ENCODE measurements around the gene DHX58. TPM values are rescaled to one million over a fixed set of nuclear protein-coding genes. Genes with fewer than 3 reads are reported as not detected.

DHX58 gene
- total and polyA plus RNA-seq, 10 of the 15 experiments (the other 5 are each of a cell fraction or from before 2014, with no cell fraction given): 3.5 to 69.8 (median 16.4) TPM

DNA sequence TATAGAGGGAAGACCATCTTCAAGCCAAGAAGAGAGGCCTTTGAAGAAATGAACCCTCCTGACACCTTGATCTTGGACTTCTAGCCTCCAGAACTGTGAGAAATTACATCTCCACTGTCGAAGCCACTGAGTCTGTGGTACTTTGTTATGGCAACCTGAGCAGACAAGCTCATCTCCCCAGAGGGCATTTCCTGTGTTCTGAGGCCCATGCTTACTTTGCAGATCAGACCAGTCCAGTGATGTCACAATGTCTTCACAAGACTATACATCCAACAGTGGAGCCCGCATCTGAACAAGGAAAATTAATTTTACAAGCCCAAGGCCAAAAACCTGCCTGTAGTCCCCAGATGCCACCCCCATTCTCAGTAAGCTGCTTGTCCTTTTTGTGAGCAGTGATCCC is 47.3 kb downstream of the DHX58 start:
- POLR2A ChIA-PET: interaction anchor here (0.6 to 1.3 kb wide), 3 partner anchors 37 to 54 kb away, joined by 4 to 5 read pairs (median 4); partner anchors contain the start of gene DHX58
- WGBS (ENCODE audit: insufficient coverage, insufficient replicate concordance, low lambda C conversion rate, missing lambda C conversion rate): 49% methylated on average over 2 of the region's 2 CpGs
- Histone ChIP-seq H2AFZ (ENCODE audit: control insufficient read depth, low read depth, low read length) (no peak overlapping the region), H3K9ac (ENCODE audit: control insufficient read depth, insufficient read depth, low read length) (no peak overlapping the region), H3K27me3 (replicated peaks in 1 of 2; ENCODE audit: control insufficient read depth in 2 of 2, insufficient read depth in 2 of 2, low read length in 1 of 2) (no peaks in the 10 kb centered on the region), H3K4me2 (ENCODE audit: control insufficient read depth, insufficient read depth) (no peak overlapping the region), H3K4me3 (no peak overlapping the region), H3K79me2 (ENCODE audit: control insufficient read depth, insufficient read depth, low read length) (no peaks in the 10 kb centered on the region), H3K4me1 (ENCODE audit: control insufficient read depth, insufficient read depth, low read length) (peaks cover 11% of the 10 kb centered on the region), H4K20me1 (ENCODE audit: control insufficient read depth, insufficient read depth) (no peaks in the 10 kb centered on the region), H3K36me3 (ENCODE audit: control insufficient read depth in 2 of 2, insufficient read depth in 2 of 2, low read length in 1 of 2) (no peaks in the 10 kb centered on the region), H3K9me3 (replicated peaks; ENCODE audit: control insufficient read depth, insufficient read depth, low read length) (no peaks in the 10 kb centered on the region), H3K27ac (ENCODE audit: control insufficient read depth, insufficient read depth) (no peak overlapping the region)
- no TSS peak for BruUV-seq (replicated peaks)
- no peak for ATAC-seq
- SMC1A ChIA-PET (ENCODE audit: uncharacterized antibody, unreplicated experiment): interaction anchor here (0.6 to 3.2 kb wide), 13 partner anchors 16 to 214 kb away, joined by 3 to 17 read pairs (median 3); partner anchors contain the start of genes CNP and DHX58
- RAD21 ChIA-PET (ENCODE audit: unreplicated experiment): interaction anchor here (0.8 to 1.7 kb wide), 7 partner anchors 40 to 116 kb away, joined by 3 to 7 read pairs (median 4); partner anchors contain the start of genes DHX58, DNAJC7 and KCNH4
- in situ Hi-C loops (cut with MboI): no loop called here
- DNase-seq (ENCODE audit: low read depth, low spot score): no peak
- intact Hi-C loops (cut with micrococcal nuclease; ENCODE audit: unreplicated experiment): loop anchor here (5.0 kb wide), 1 partner anchor 37 kb away; no protein-coding TSS in a partner anchor
- CTCF ChIA-PET: interaction anchor here (0.7 to 6.5 kb wide), 23 partner anchors 9 to 116 kb away, joined by 3 to 100 read pairs (median 6); partner anchors contain the start of genes CNP, DHX58, DNAJC7 and KAT2A
- FAIRE-seq: no peak
- TF ChIP-seq BCL11A (IDR thresholded peaks at IDR 0.05; ENCODE audit: low read depth, low read length): no peak
- no peak for TF ChIP-seq EP300 (IDR thresholded peaks at IDR 0.05; ENCODE audit: borderline replicate concordance in 1 of 2, control insufficient read depth in 1 of 2, low read depth in 2 of 2, low read length in 2 of 2)
- TF ChIP-seq RB1 (IDR thresholded peaks at IDR 0.05; ENCODE audit: borderline replicate concordance): no peak
- TF ChIP-seq TCF12 (IDR thresholded peaks at IDR 0.05; ENCODE audit: low read depth, low read length): no peak

DNA sequence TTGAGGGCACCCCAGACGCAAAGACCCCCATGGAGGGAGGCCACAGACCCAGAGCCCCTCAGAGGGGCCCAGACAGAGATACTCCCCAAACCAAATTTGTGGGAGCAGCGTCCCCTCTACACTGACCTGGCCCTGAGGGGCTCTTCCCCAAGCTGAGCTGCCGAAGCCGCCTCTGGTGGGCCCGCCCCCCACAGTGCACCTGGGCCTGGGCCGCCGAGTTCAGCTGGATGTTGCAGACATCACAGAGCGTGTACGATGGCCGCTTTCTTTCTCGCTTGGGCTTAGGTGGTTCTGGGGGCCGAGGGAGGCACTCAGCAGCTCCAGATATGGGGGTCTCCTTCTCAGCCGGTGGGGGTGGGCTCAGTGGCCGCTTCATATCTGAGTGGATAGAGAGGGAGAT is 49.8 kb downstream of the DHX58 start:
- POLR2A ChIA-PET: no interaction called here
- WGBS (ENCODE audit: insufficient coverage, insufficient replicate concordance, low lambda C conversion rate, missing lambda C conversion rate): 77% methylated on average over 14 of the region's 14 CpGs
- in situ Hi-C loops (cut with MboI): no loop called here

More for the DNA sequence above, 49.8 kb downstream of the DHX58 start:
- no peak for DNase-seq (ENCODE audit: low read depth, low spot score)
- Histone ChIP-seq H3K27ac (ENCODE audit: control insufficient read depth, insufficient read depth) (no peak overlapping the region), H3K4me1 (ENCODE audit: control insufficient read depth, insufficient read depth, low read length) (peaks cover 11% of the 10 kb centered on the region), H3K4me2 (ENCODE audit: control insufficient read depth, insufficient read depth) (no peak overlapping the region), H3K9me3 (replicated peaks; ENCODE audit: control insufficient read depth, insufficient read depth, low read length) (no peaks in the 10 kb centered on the region), H4K20me1 (ENCODE audit: control insufficient read depth, insufficient read depth) (no peaks in the 10 kb centered on the region), H3K9ac (ENCODE audit: control insufficient read depth, insufficient read depth, low read length) (no peak overlapping the region), H3K27me3 (replicated peaks in 1 of 2; ENCODE audit: control insufficient read depth in 2 of 2, insufficient read depth in 2 of 2, low read length in 1 of 2) (no peaks in the 10 kb centered on the region), H3K79me2 (ENCODE audit: control insufficient read depth, insufficient read depth, low read length) (no peaks in the 10 kb centered on the region), H3K36me3 (ENCODE audit: control insufficient read depth in 2 of 2, insufficient read depth in 2 of 2, low read length in 1 of 2) (no peaks in the 10 kb centered on the region), H2AFZ (ENCODE audit: control insufficient read depth, low read depth, low read length) (no peak overlapping the region), H3K4me3 (no peak overlapping the region)
- no peak for FAIRE-seq
- TF ChIP-seq TAF1 (IDR thresholded peaks at IDR 0.05; ENCODE audit: borderline replicate concordance, low read depth, low read length) (no peak), MYC (IDR thresholded peaks at IDR 0.05; ENCODE audit: insufficient read depth, insufficient read length, insufficient replicate concordance, low read length, severe bottlenecking) (no peak), SUPT20H (IDR thresholded peaks at IDR 0.05; ENCODE audit: borderline replicate concordance, control insufficient read depth, low read depth, low read length) (no peak), FOXM1 (IDR thresholded peaks at IDR 0.05; ENCODE audit: low read depth, low read length) (no peak)
- intact Hi-C loops (cut with micrococcal nuclease; ENCODE audit: unreplicated experiment): loop anchor here (5.0 kb wide), 1 partner anchor 35 kb away; no protein-coding TSS in a partner anchor
- no TSS peak for BruUV-seq (replicated peaks)
- ChIA-PET CTCF (interaction anchor here (1.3 to 3.4 kb wide), 3 partner anchors 36 to 100 kb away, joined by 3 to 16 read pairs (median 5); no protein-coding TSS in a partner anchor), RAD21 (ENCODE audit: unreplicated experiment) (interaction anchor here (1.0 kb wide), 1 partner anchor 49 kb away, joined by 3 read pairs; no protein-coding TSS in a partner anchor), SMC1A (ENCODE audit: uncharacterized antibody, unreplicated experiment) (interaction anchor here (1.3 kb wide), 1 partner anchor 37 kb away, joined by 3 read pairs; no protein-coding TSS in a partner anchor)
- ATAC-seq: no peak
